IPS-NIHi7 (cell line): ENCODE measurements around the gene RASSF8.
A peak's percentile ranks its signal among the peaks of the same experiment; 100 is the strongest.
"Not testable (repeated sequence)": the region's sequence is repeated elsewhere in the genome, so short reads cannot be mapped to it uniquely, and the experiment has no call there.

Experiments used
- DNase-seq: peaks from one replicate; pipeline ENCODE4 v3.0.0; 2012; ENCODE audit warnings: mixed read lengths; ENCODE audit errors: extremely low spot score

RASSF8 gene

DNA sequence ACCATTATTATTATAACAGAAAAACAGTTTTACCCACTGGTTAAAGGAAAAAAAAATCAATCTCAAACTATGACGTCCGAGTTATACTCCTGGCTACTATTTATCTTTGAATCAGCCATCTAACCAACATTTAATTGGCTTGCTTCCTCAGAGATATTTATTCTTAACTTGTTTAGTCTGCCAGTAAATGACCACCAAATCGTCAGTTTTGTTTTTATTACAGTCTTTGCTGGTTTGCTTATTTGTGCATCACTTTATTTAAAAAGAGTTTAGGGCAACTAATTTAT, 71.2 kb downstream of the RASSF8 start:
- DNase-seq: no peak

DNA sequence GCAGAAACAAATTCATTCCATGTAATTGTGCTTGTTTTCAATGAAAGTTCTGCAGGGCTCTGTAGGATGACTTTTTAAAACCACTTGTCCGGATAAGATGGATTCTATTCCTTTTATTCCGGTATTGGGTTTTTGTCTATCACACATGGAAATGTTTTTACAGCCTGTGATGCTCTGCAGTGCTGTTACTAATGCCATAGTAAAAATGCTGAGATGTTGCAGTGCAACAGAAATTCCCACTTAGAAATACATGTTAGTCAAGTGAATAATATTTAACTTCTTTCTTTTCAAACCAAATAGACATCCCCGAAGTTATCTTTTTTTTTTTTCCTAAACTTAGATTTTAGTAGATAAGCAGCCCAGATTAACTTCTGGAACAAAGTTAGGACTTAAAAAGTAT, 71.9 kb downstream of the RASSF8 start:
- DNase-seq: no peak

DNA sequence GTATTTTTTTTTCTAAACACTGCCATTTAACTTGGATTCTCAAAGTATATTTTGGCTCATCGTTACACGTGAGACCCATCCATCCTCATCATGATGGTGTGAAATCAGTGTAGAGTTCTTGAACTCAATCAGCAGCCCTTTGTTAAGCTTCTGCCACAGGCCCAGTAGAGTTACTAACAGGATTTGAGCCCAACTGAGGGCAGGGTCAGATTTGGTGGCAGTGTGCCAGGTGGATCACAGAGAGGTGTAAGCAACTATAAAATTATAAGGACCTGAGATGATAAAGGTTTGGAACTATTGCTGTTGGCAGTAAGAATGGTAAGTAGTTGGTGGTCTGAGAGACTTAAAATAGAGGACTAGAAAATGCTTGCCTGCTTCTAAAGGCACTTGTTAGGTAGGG, 72.8 kb downstream of the RASSF8 start:
- DNase-seq: no peak

DNA sequence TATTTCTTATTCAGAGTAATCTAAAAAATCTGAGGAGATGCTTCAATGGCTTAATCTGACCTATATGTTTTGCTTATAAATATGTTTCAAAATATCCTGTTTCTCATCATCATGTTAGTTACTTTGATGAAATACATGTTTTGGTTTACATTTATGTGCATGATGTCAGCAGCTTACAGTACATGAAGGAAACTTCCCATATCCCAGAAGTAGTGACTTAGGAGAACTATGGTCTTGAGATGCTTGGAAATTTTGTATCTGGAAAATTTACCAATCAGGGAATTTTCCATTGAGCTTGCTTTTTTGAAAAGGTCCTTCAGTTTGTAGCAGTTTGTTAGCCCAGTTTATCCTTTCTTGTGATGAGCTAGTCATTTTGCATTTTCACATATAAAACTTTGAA, 73.3 kb downstream of the RASSF8 start:
- DNase-seq: no peak

DNA sequence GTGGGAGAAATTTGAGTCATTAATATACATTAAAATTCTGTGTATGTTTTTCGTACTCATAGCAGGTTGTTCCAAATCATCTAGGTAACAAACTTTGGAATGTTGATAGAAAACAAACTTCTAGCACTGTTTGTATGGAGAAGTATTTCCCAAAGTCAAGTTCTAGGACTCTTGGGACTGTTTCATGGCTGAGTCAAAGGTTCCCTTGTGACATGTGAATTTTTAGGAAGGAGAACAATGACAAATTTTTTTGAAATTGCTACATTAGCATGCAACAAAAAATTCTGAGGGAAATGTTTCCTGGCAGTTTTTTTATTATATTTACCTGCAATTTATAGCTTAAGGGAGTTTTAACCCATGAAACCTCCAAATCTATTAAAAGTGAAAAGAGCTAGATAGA, 73.8 kb downstream of the RASSF8 start:
- no peak for DNase-seq

DNA sequence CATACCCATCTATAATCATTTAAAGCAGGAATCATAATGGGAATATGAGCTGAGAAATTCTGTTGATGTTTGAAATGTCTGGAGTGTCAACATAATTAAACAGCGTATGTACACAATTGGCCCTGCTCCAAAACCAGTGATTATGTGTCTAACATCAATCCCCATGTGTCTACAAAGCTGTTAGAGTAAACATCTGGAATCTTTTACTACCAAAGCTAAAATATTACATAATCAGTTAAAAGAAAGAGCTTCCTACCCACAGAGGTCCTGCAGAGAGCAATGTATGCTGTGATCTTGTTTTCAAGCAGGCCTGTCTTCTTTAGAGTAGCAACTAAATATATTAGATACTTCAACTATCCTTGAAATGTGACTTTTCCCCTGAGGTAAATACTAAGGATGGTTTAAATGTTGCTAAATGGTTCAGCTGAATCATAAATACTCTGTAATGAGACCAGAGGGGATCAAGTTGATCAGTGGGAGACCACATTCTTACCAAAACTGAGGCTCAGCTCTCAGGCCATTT, 74.3 kb downstream of the RASSF8 start:
- no peak for DNase-seq

DNA sequence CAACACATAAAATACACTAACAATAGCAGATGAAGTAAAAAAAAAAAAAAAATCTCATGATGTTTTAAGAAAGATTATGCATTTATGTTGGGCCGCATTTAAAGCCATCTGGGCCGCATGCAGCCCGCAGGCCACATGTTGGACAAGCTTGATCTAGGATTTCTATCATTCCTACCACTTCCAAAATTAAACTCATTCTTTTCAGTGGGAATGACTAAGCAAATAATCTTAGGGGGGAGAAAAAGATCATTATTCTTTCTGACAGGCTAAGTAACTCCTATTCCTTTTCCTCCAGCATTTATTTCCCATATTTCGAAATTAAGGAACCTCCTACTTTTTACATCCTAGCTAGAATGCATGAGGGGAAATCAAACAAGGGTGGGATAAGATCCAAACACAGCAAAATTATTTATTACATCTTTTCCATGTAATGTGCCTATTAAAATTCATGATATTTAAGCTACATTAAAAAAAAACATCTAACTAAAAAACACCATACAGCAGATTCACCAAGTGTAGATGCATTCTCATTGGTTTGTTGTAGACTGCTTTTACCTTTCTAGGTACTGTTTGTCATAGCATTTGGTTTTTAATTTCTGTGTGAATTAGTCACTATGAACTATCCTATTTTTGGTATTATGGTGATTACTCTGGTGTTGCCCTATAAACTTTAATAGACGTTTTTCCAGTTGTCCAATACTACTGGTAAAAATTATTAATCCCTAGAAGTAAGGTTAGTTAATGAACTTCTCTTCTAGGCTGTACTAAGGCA, 76.1 kb downstream of the RASSF8 start:
- no peak for DNase-seq

DNA sequence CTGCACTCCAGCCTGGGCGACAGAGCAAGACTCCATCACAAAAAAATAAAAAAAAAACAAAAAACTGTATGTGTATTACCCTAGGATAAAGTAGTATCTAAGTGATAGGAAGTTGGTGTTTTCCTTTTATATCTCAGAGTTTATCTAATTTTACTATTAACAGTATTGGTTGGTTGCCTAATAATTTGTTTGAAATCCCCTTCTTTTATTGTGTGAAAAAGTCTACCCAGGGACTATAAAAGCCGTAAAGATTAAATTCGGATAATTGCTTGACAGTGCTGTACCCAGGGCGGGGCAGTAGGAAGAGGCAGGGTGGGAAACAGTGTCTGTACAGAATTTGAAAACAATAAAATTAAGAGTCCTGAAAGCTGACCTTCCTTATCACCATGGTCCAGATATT, 78.4 kb downstream of the RASSF8 start:
- DNase-seq: no peak

DNA sequence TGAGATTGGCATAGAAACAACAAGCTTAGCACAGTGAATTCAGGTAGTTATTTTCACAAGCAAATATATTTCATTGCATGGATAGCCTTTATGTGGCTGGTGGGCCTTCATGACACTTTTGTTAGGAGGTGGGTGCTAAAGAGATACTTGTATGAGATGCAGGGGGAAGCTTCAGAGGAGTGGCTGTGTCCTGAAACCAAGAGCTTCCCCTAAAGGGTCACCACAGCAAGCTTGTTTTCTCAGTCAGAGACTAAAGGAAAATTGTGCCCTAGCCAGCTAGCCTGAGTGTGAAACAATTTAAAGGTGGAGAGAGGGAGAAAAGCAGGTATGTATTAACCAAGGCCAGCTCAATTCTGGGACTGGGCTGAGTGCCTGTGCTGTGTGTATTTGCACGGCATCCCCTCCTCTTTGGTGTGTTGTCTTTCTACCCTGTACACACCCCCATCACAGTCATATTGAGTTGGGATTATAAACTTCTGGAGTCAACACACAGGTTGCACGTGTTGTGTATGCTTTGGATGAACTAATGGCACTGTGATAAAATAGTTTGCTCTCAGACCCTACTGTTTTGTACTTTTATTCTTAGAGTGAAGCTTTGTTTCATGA, 79.2 kb downstream of the RASSF8 start:
- no peak for DNase-seq

DNA sequence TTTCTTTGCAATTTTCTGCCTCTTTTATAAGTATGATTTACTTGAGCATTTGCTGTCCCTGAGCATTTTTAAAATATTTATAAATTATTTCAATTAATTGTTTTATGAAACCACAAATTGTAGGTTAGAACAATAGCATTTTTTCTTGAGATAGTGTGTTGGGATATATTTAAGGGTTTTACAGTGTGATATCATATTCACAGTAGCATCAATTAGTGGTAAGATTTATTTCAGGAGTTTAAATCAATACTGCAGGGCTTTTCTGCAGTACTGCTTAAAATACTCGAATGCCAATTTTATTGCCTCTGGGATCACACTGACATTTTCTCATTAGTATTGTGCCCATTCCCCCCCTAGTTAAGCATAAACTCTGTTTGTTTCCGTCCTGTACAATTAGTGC, 84.2 kb downstream of the RASSF8 start:
- DNase-seq: no peak

DNA sequence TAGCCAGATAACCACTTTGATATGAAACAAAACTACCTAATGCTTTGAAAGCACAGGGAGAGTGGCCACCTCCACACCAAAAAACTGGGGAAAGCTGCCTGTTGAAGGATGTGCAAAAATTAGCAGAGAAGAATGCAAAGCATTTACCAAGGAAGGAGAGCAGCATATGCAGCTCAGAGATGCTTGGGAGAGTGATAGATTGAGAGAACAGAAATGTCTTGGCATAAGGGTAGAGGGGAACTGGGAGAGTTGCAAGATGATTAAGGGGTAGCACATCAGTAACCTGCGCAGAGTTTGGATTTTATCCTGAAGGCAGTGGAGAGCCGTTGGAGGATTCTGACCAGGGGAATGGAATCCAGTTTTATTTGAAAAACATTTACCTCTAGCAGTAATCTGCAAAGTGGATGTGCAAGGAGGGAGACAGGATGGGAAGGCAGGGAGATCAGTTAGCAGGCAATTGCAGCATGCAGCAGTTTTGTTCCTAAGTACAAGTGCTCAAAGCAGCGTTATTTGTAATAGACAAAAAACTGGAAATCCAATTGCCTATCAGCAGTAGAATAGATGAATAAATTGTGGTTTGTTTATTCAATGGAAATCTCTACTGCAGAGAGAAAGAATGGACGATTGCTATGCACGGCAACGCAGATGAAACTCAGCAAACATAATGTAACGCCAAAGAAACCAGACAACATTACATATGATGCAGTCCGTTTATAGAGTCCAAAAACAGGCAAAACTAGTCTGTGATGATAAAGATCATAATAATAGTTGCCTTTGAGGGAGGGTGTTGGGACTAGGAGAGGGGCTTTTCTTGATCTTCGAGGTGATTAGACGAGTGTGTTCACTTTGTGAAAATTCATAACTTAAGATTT, 84.9 kb downstream of the RASSF8 start:
- no peak for DNase-seq

DNA sequence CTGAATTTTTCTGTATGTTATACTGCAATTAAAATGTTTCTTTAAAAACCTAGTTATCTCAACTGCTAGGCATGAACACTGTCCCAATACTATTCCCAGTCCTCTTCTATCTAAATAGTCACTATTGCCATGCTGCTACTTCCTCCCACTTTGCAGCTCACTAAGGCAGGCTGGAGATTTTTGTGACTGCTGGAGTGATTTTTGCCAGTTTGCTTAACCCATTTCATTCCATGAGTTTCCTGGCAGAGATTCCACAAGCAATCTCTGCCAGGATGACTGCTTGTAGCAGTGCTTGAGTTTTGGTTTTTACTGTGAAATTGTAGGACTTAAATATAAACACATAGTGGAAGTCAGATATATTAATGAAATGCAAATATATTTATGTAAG, 85.5 kb downstream of the RASSF8 start:
- DNase-seq: no peak

DNA sequence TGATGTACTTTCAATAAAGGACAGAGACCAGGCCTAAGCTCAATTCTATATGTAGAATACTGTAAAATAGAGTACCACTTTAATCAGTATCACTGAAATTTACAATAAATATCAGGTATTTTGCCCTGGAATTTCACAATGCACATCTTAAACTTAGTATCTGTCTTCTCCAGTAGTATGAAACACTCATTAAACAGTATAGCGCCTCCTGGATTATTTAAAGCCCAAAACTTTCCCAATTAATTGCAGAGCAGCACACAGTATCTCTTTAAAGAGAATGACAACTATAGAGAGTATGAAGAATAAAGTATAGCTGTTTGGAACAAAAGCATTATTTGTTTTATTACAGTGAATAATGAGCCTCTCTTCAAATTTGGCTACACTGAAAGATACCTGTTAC, 86.1 kb downstream of the RASSF8 start:
- no peak for DNase-seq

DNA sequence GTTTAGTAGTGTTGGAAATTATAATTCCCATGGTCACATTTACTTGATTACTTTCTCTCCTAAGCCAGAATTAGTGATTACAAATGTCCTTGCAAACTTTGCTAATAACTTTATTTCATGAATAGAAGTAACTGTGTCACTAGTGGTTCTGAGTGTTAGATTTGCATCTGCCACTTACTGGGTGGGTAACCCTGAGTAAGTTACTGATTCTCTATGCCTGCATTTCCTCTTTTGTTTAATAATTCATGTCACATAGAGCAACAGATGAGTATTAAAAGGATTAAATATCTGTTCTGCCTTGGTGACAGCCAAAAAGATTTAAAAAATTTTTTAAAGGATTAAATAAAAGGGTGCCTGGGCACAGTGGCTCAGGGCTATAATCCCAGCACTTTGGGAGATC, 87.7 kb downstream of the RASSF8 start:
- no peak for DNase-seq

DNA sequence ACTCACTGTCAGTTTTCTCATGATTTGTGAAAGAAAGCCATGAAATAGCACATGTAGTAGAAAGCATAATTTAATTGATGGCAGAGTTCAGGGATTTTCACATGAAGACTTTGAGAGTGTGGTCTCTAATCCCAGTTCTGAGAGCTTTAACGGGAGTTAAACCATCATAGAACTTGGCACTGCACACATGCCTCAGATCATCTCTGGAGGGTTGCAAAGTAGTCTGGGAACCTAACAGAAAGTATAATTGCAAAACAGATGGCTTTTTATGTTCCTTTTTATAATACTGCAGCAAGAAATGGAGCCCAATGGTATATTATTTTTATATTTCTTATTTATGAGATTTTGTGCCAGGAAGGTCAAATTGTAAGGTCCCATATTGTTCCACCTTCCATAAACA, 88.4 kb downstream of the RASSF8 start:
- DNase-seq: no peak

DNA sequence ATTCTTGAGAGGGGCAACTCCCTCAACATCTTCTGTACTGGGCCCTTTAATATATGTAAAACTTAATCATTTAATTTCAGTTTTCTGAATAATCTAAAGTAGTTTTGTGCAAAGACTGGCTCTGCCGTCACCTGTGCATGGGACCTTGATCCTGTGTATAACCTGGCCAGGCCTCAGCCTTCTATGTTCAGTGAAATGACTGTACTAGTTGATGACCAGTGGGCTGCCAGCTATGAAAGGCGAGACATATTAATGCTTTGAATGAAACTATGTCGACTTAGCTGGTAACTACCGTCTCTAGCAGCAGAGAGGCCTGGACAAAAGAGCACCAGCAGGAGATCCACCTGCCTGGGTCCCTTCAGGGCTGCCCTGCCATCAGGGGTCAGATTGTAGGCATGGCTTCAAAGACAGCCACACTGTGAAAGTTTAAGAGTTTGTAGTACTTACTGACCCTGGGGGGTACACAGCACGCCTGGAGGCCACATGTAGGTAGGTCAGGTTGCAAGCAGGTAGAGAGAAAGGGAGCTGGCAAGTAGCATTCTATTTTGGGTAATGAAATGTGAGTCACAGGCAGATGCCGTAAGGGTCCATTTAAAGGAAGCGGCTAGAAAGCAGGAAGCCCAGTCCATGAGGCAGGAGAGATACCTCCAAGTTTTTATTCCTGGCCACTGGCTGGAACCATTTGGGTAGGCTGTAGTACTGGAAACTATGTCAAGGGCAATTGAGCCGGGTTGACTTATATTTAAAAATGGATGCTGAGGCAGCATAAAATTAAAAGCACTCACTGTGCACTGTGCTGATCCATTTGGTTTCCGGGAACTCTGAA, 89.1 kb downstream of the RASSF8 start:
- DNase-seq: peak; percentile 54

DNA sequence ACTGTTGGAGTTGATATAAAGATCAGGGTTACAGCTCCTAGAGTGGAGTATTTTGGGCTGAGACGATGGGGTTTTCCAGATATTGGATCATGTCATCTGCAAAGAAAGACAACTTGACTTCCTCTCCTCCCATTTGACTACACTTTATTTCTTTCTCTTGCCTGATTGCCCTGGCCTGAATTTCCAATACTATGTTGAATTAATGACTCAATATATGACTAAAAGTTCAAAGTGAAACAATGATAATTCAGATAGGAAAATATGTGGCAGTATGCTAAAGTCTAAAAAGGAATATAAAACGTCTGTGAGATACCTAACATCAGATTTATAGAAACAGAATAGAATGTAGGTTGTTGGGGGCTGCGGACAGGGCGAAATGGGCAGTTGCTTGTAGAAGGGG, 94.2 kb downstream of the RASSF8 start:
- DNase-seq: no peak

DNA sequence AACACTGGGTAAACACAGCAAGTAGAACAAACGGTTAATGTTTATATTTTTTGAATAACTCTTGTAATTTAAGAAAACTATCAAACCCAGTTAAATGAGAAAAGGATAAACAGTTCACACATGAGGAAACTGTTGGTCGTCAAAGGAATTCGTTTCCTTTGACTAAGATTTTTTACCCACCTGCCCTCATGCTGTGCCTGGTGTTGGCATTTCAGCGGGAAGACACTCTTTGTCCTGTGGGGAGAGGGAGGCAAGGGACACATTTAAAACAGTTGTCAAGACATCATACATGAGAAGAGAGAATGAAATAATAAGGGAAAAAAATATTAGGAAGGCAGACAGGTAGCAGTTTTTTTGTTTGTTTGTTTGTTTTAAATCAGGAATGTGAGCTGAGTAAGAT, 95.9 kb downstream of the RASSF8 start:
- no peak for DNase-seq

DNA sequence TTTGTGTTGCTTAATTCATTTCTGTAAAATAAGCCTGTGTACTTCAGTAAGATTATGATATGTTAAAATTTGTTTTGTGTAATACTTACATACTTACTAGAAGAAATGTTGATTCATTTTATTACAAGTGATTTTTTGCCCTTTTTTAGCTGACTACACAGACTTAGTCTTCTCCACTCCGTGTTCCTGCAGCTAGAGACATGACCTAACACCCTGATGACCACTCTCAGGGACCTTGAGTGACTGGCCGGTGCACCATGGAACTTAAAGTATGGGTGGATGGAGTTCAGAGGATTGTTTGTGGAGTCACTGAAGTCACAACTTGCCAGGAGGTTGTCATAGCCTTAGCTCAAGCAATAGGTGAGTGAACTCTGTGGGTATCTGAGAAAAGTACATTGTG, 96.6 kb downstream of the RASSF8 start:
- no peak for DNase-seq

DNA sequence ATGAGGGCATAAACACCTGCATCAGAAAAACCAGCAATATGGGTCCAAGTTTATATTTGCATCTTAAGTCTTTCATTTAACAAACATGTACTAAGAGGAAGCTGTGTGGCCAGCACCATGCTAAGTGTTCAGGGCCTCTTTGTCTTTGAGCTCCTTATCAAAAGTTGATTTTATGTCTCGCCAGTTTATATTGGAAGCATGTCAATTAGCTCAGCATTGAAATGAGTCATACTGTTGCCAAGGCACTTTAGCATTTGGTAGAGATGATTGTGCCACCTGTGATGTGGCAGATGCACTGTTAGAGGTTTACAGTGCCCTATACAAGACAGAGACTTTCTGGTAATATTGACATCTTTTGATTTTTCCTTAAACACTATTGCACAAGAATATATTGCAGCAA, 97.9 kb downstream of the RASSF8 start:
- DNase-seq: no peak

DNA sequence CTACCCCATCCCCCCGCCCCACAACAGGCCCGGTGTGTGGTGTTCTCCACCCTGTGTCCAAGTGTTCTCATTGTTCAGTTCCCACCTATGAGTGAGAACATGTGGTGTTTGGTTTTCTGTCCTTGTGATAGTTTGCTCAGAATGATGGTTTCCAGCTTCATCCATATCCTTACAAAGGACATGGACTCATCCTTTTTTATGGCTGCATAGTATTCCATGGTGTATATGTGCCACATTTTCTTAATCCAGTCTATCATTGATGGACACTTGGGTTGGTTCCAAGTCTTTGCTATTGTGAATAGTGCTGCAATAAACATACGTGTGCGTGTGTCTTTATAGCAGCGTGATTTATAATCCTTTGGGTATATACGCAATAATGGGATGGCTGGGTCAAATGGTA, 98.8 kb downstream of the RASSF8 start:
- not testable (repeated sequence) for DNase-seq

DNA sequence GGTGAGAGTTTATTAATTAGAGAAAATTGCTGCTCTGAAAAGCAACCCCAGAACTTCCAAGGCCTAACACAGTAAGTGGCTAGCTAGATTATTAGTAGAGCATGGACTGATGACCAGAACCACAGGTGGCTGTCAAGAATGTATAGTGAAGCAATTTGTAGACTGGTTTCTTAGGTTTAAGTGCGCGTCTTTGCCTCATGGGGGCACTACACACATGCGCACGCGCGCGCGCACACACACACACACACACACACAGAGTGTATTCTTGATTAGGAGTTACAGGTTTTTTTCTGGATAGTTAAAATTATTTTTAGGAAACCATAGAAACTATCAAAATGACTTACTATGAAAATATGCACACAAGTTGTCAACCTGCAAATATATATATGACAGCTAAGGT, 99.8 kb downstream of the RASSF8 start:
- DNase-seq: no peak
